DOHH2 (cell line): ENCODE measurements around the gene VCL.

Experiments used
- CTCF ChIP-seq: fragments of 200-600 bp; sonication (generic); IDR thresholded peaks from one replicate; pipeline ENCODE4 v1.5.1; 2014; ENCODE audit warnings: antibody characterized with exemption, mild to moderate bottlenecking, low read depth, low read length; ENCODE audit not compliant: poor library complexity, severe bottlenecking
- EZH2phosphoT487 ChIP-seq: fragments of 200-600 bp; sonication (generic); IDR thresholded peaks from 2 replicates; pipeline ENCODE4 v1.6.1; 2017; ENCODE audit warnings: borderline replicate concordance, mild to moderate bottlenecking, antibody characterized with exemption, low read length, moderate library complexity, mixed read lengths

DNA sequence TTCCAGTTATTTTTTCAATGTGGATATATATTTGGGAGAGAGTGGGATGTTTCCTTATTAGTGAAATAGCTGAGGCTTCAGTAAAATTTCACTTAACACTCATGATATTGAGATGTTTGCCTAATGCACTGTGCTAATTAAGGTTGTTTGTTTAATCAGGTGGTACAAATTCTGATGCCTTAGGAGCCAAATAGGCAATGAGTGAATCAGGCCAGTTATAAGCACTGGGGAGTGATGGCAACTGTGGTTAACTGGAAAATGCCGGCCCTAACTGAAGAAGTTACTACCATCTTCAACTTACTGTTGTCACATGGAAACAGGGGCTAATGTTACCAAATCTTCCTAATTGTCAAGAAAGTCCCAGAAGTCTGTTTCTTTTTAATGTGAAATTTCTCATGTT, 32.0 kb downstream of the VCL start:
- TF ChIP-seq CTCF (no peak), EZH2phosphoT487 (no peak)
